B cell (primary cell): Measurements from ENCODE around the gene MOB2. TPM values are rescaled to one million over a fixed set of nuclear protein-coding genes. Genes with fewer than 3 reads are reported as not detected.

Experiments used
- ATAC-seq: fragments of 200-7000 bp; cut with Tn5 transposase; one replicate; pipeline ENCODE4 v1.10.0; 2021; ENCODE audit warnings: low read depth, mild to moderate bottlenecking, moderate number of reproducible peaks, moderate library complexity
- CTCF ChIA-PET: fragments of 350-600 bp; sonication (Branson Sonifier 250); formaldehyde crosslinking; loops from one replicate; lab custom pipeline; 2021; ENCODE audit warnings: antibody characterized with exemption, inconsistent platforms; lab: Charles Lee
- POLR2A ChIA-PET: fragments of 350-600 bp; sonication (Branson Sonifier 250); formaldehyde crosslinking; loops from one replicate; lab custom pipeline; 2021; ENCODE audit warnings: antibody characterized with exemption; lab: Charles Lee
- DNase-seq: peaks from one replicate; pipeline ENCODE4 v3.0.0; 2013
- H2AFZ ChIP-seq: 2 replicates; pipeline ENCODE4 v1.6.1; 2012; ENCODE audit warnings: mild to moderate bottlenecking, low read depth, low read length; ENCODE audit not compliant: insufficient read depth, poor library complexity, severe bottlenecking
- H3K27ac ChIP-seq, 2 donors: 1 replicate in 1 of 2; 2 replicates in 1 of 2; pipeline ENCODE4 v1.5.1; 2012 to 2013; ENCODE audit warnings: low read length in 2 of 2, mild to moderate bottlenecking in 2 of 2, moderate library complexity in 1 of 2
- H3K27me3 ChIP-seq, 4 experiments: fragments of 200-600 bp in 1 of 4; sonication (generic) in 1 of 4; replicated peaks in 1 of 4; 1 replicate in 2 of 4; 2 replicates in 2 of 4; pipeline versions ENCODE4 v1.6.1 to v1.7.0; 2013 to 2016; ENCODE audit warnings: low read length in 3 of 4, mild to moderate bottlenecking in 2 of 4, mixed read lengths in 1 of 4, moderate library complexity in 1 of 4; ENCODE audit not compliant: insufficient read depth in 4 of 4, control insufficient read depth in 3 of 4; ENCODE audit errors: control extremely low read depth in 1 of 4
- H3K36me3 ChIP-seq, 2 experiments: replicated peaks in 1 of 2; 1 replicate in 1 of 2; 2 replicates in 1 of 2; pipeline versions ENCODE4 v1.6.1 to v1.7.1; 2013; ENCODE audit warnings: low read length in 1 of 2; ENCODE audit not compliant: insufficient read depth in 2 of 2, control insufficient read depth in 1 of 2; ENCODE audit errors: control extremely low read depth in 1 of 2, extremely low read depth in 1 of 2
- H3K4me1 ChIP-seq, 2 donors: fragments of 200-600 bp in 1 of 2; sonication (generic) in 1 of 2; 1 replicate in 1 of 2; 2 replicates in 1 of 2; pipeline versions ENCODE4 v1.5.1 to v1.6.1; 2013 to 2017; ENCODE audit warnings: low read length in 2 of 2; ENCODE audit not compliant: control insufficient read depth in 2 of 2, insufficient read depth in 2 of 2
- H3K4me2 ChIP-seq: replicated peaks from 2 replicates; pipeline ENCODE3; 2012; ENCODE audit warnings: mild to moderate bottlenecking, low read depth, low read length; ENCODE audit not compliant: poor library complexity, severe bottlenecking
- H3K4me3 ChIP-seq, 5 experiments: fragments of 200-600 bp in 1 of 5; sonication (generic) in 1 of 5; 1 replicate in 3 of 5; 2 replicates in 2 of 5; pipeline versions ENCODE4 v1.5.1 to v1.7.0; 2011 to 2016; ENCODE audit warnings: low read length in 4 of 5, mild to moderate bottlenecking in 4 of 5, low read depth in 2 of 5, control low read depth in 1 of 5, moderate library complexity in 1 of 5; ENCODE audit not compliant: insufficient read depth in 1 of 5; ENCODE audit errors: control extremely low read depth in 1 of 5, extremely low read depth in 1 of 5
- H3K79me2 ChIP-seq: fragments of 200-600 bp; sonication (generic); one replicate; pipeline ENCODE4 v1.6.0; 2016; ENCODE audit warnings: low read length; ENCODE audit not compliant: control insufficient read depth, insufficient read depth
- H3K9ac ChIP-seq: fragments of 200-600 bp; sonication (generic); 2 replicates; pipeline ENCODE4 v1.6.1; 2017; ENCODE audit warnings: mild to moderate bottlenecking, low read length, moderate library complexity
- H3K9me3 ChIP-seq, 3 donors: one replicate each; pipeline versions ENCODE4 v1.6.1 to v1.7.1; 2013; ENCODE audit warnings: low read length in 2 of 3; ENCODE audit not compliant: control insufficient read depth in 2 of 3, insufficient read depth in 1 of 3; ENCODE audit errors: control extremely low read depth in 1 of 3
- H4K20me1 ChIP-seq: 2 replicates; pipeline ENCODE4 v1.6.0; 2012; ENCODE audit warnings: mild to moderate bottlenecking, low read length; ENCODE audit not compliant: insufficient read depth, control insufficient read depth, poor library complexity, severe bottlenecking
- H3K27ac Mint-ChIP-seq: one replicate; pipeline ENCODE4 v1.8.0; 2021; ENCODE audit warnings: mixed read lengths
- H3K27me3 Mint-ChIP-seq: one replicate; pipeline ENCODE4 v1.8.0; 2021; ENCODE audit warnings: mixed read lengths
- H3K4me1 Mint-ChIP-seq: one replicate; pipeline ENCODE4 v1.8.0; 2021; ENCODE audit warnings: mixed read lengths
- H3K4me3 Mint-ChIP-seq: one replicate; pipeline ENCODE4 v1.8.0; 2021; ENCODE audit warnings: mixed read lengths
- H3K9me3 Mint-ChIP-seq: one replicate; pipeline ENCODE4 v1.8.0; 2022; ENCODE audit warnings: mixed read lengths; ENCODE audit not compliant: insufficient read depth
- EZH2 ChIP-seq: IDR thresholded peaks from 2 replicates; pipeline ENCODE4 v1.6.1; 2012; ENCODE audit warnings: borderline replicate concordance, low read depth, mild to moderate bottlenecking, moderate library complexity, low read length; ENCODE audit not compliant: insufficient read depth, poor library complexity, severe bottlenecking
- WGBS: methylation state at CpG from one replicate; pipeline ENCODE4 v1.1.5; 2013; ENCODE audit warnings: missing lambda C conversion rate; ENCODE audit not compliant: insufficient coverage; 5-methylcytosine and 5-hydroxymethylcytosine counted together
- intact Hi-C: fragments of 100-400 bp; cut with micrococcal nuclease; formaldehyde crosslinking; loops from one replicate; pipeline ENCODE4 v1.10.0; 2022
- polyA plus RNA-seq: library from polyadenylated mRNA; depleted of rRNA; stranded (reverse); fragments of >200 nt; gene quantifications from 2 replicates; pipeline ENCODE4 v1.2.3, GENCODE V29; 2012
- total RNA-seq, 2 donors: library from RNA; stranded (reverse); fragments of 120-200 nt in 1 of 2; gene quantifications; 1 replicate in 1 of 2; 2 replicates in 1 of 2; pipeline versions ENCODE4 v1.2.3 to v1.2.4, GENCODE V29; 2013 to 2022
- TF ChIP-seq, protein P1 (sequence below): fragments of 200-600 bp; IDR thresholded peaks from one replicate; pipeline ENCODE4 v1.8.0; 2022; ENCODE audit warnings: antibody characterized with exemption, mild to moderate bottlenecking

MOB2 gene
- total and polyA plus RNA-seq, 2 donors (not counting 1 experiment from before 2014, with no cell fraction given), result 55.7 to 57.6 TPM

DNA sequence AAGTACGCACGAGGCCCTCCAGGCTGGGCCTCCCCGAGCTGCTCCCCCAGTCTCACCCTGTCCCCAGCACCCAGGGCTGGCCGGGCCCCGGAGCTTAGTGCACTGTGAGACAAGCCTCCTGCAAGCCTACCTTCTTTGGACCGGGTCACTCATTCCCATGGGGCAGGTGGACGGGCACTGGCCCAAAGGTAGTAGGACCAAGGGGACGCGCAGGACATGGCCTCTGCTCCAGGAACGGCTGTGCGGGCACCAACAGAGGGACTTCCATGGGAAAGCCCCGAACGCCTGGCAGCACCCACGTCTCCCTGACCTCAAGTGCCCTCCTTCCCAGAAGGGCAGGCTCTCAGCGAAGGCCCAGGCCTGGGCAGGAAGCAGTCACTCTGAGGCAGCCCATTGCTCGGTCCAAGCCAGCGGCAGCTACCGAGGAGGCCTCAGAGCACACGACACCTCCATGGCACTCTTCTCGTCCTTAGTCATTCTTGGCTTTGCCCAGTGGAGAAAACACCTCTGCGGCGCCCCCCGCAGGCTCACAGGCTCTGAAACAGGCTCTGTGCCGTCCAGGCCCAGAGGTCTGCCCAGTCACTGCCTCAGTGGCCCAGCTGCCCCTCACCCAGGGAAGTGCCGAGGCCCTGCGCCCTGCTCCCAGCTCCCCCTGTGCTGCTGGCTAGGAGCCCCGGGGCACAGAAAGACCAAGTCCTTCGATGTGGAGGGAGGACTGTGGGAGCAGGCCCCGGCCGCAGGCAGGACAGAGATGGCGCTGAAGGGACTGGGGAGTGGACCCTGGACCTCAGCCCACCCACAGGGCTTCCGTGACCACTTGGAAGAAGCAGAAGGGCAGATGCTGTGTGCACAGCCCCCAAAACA lies 3.8 kb downstream of the MOB2 start:
- no peak for DNase-seq
- Histone ChIP-seq H3K9ac (no peak overlapping the region), H3K4me3 (no peak overlapping the region), H3K4me1 (peaks cover 17 to 25% of the 10 kb centered on the region in 2 donors), H3K9me3 (peaks cover 0 to 8% (median 0%) of the 10 kb centered on the region in 3 donors), H3K4me2 (no peak overlapping the region), H3K36me3 (peaks cover 0 to 27% of the 10 kb centered on the region in 2 experiments), H4K20me1 (peaks cover 89% of the 10 kb centered on the region), H3K79me2 (peaks cover 42% of the 10 kb centered on the region), H2AFZ (no peak overlapping the region), H3K27ac (no peak overlapping the region), H3K27me3 (no peaks in the 10 kb centered on the region)
- peaks cover 24% of the 10 kb centered on the region for H3K4me1 Mint-ChIP-seq
- no peaks in the 10 kb centered on the region for H3K9me3 Mint-ChIP-seq
- WGBS, result 96% methylated on average over 32 of the region's 32 CpGs
- TF ChIP-seq EZH2, result no peak
- TF ChIP-seq, protein P1, sequence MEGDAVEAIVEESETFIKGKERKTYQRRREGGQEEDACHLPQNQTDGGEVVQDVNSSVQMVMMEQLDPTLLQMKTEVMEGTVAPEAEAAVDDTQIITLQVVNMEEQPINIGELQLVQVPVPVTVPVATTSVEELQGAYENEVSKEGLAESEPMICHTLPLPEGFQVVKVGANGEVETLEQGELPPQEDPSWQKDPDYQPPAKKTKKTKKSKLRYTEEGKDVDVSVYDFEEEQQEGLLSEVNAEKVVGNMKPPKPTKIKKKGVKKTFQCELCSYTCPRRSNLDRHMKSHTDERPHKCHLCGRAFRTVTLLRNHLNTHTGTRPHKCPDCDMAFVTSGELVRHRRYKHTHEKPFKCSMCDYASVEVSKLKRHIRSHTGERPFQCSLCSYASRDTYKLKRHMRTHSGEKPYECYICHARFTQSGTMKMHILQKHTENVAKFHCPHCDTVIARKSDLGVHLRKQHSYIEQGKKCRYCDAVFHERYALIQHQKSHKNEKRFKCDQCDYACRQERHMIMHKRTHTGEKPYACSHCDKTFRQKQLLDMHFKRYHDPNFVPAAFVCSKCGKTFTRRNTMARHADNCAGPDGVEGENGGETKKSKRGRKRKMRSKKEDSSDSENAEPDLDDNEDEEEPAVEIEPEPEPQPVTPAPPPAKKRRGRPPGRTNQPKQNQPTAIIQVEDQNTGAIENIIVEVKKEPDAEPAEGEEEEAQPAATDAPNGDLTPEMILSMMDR, result no peak
- H3K4me3 Mint-ChIP-seq, result no peak overlapping the region
- intact Hi-C loops, result no loop called here
- ATAC-seq, result no peak
- POLR2A ChIA-PET, result no interaction called here
- no peak overlapping the region for H3K27ac Mint-ChIP-seq
- CTCF ChIA-PET, result no interaction called here
- no peaks in the 10 kb centered on the region for H3K27me3 Mint-ChIP-seq

DNA sequence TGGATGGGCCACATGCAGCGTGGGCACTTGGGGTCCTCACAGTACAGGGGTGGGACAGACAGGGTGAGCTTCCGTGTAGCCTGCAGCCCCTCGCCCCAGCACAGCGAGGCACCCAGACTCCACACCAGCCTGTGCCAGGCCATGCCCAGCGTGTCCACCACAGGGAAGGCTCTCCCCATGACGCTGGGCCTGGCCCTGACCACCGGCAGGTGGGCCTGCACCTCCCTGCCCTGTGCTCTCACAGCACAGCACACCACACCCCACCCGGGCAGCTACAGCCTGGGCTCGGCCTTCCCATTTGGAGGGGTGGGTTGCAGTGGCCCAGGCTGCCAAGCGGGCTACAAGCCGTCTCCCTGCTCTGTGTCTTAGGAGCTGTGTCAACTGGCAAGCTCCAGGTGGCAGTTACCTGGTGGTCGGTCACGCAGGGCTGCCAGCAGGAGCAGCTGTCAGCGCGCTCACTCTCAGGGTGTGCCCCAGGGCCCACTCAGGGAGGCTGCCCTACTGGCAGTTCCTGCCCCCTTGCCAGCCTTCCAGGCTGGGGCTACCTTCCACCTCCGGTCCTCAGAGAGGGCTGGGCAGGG lies 4.6 kb downstream of the MOB2 start:
- no peak for DNase-seq
- no peak for TF ChIP-seq EZH2
- TF ChIP-seq, protein P1, result no peak

More for the DNA sequence above, 4.6 kb downstream of the MOB2 start:
- H3K36me3 ChIP-seq, result peaks cover 0 to 36% of the 10 kb centered on the region in 2 experiments
- peaks cover 0 to 8% (median 0%) of the 10 kb centered on the region in 3 donors for H3K9me3 ChIP-seq
- intact Hi-C loops, result no loop called here
- H3K27ac ChIP-seq, result no peak overlapping the region
- peaks cover 12 to 16% of the 10 kb centered on the region in 2 donors for H3K4me1 ChIP-seq
- H4K20me1 ChIP-seq, result peaks cover 80% of the 10 kb centered on the region
- no peak overlapping the region for H3K4me2 ChIP-seq
- Mint-ChIP-seq H3K4me3 (no peak overlapping the region), H3K27me3 (no peaks in the 10 kb centered on the region), H3K9me3 (no peaks in the 10 kb centered on the region), H3K4me1 (peaks cover 18% of the 10 kb centered on the region), H3K27ac (no peak overlapping the region)
- no peak overlapping the region for H2AFZ ChIP-seq
- peaks cover 33% of the 10 kb centered on the region for H3K79me2 ChIP-seq
- no peak overlapping the region for H3K4me3 ChIP-seq
- 98% methylated on average over 15 of the region's 16 CpGs for whole genome bisulfite sequencing
- H3K9ac ChIP-seq, result no peak overlapping the region
- POLR2A ChIA-PET, result no interaction called here
- no peak for ATAC-seq
- H3K27me3 ChIP-seq, result no peaks in the 10 kb centered on the region
- CTCF ChIA-PET, result no interaction called here
